ENCODE results near the gene CTRB1.

- TF ChIP-seq POLR2AphosphoS5 (IDR thresholded peaks at IDR 0.05; ENCODE audit: insufficient read depth in 1 of 2, low read depth in 1 of 2) = no peak
- TF ChIP-seq CTCF (IDR thresholded peaks at IDR 0.05) = no peak
- TF ChIP-seq POLR2A (IDR thresholded peaks at IDR 0.05) = no peak
These were observed 7.1 kb downstream of the CTRB1 start for GRCh38 chr16:75225678-75226515.
